ENCODE measurements around the gene VTCN1.

DNA sequence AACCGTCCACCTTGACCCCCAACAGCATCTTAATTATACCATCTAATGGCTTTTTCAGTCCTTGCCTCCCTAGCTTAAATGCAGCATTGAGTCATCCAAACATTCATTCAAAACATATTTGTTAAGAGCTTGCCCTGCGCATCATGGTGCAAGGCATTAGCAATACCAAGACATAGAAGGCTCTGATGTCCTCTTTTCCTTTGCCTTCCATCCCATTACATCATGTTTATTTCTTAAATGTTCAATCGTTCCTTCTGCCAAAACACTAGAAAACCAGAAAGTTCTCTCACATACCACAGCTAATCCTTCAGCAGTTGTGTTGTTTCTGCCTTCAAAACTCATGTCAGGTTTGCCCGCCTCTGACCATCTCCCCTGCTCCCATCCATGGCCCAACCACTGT, 29.8 kb upstream of the VTCN1 start:
- TF ChIP-seq, protein P1, sequence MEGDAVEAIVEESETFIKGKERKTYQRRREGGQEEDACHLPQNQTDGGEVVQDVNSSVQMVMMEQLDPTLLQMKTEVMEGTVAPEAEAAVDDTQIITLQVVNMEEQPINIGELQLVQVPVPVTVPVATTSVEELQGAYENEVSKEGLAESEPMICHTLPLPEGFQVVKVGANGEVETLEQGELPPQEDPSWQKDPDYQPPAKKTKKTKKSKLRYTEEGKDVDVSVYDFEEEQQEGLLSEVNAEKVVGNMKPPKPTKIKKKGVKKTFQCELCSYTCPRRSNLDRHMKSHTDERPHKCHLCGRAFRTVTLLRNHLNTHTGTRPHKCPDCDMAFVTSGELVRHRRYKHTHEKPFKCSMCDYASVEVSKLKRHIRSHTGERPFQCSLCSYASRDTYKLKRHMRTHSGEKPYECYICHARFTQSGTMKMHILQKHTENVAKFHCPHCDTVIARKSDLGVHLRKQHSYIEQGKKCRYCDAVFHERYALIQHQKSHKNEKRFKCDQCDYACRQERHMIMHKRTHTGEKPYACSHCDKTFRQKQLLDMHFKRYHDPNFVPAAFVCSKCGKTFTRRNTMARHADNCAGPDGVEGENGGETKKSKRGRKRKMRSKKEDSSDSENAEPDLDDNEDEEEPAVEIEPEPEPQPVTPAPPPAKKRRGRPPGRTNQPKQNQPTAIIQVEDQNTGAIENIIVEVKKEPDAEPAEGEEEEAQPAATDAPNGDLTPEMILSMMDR (IDR thresholded peaks at IDR 0.05) = no peak
- no peak for TF ChIP-seq POLR2A (IDR thresholded peaks at IDR 0.05)
